Endodermal cell (in vitro differentiated cells): ENCODE measurements around the gene GART. TPM values are rescaled to one million over a fixed set of nuclear protein-coding genes. Genes with fewer than 3 reads are reported as not detected.

Source experiments
- DNase-seq: peaks from one replicate; pipeline ENCODE4 v3.0.0-alpha.2; 2017
- H3K27ac ChIP-seq: 2 replicates; pipeline ENCODE4 v1.5.1; 2013; ENCODE audit warnings: mild to moderate bottlenecking, low read depth, low read length, moderate library complexity
- H3K27me3 ChIP-seq: 2 replicates; pipeline ENCODE4 v1.6.1; 2013; ENCODE audit warnings: mild to moderate bottlenecking, low read length, moderate library complexity; ENCODE audit not compliant: insufficient read depth, control insufficient read depth, poor library complexity, severe bottlenecking
- H3K36me3 ChIP-seq: 2 replicates; pipeline ENCODE4 v1.7.0; 2013; ENCODE audit warnings: mild to moderate bottlenecking, low read length, moderate library complexity; ENCODE audit not compliant: control insufficient read depth, insufficient read depth
- H3K4me1 ChIP-seq: one replicate; pipeline ENCODE4 v1.7.0; 2013; ENCODE audit warnings: low read length; ENCODE audit not compliant: control insufficient read depth, insufficient read depth
- H3K4me3 ChIP-seq: 2 replicates; pipeline ENCODE4 v1.5.1; 2013; ENCODE audit warnings: mild to moderate bottlenecking, low read length, moderate library complexity
- H3K9ac ChIP-seq: 2 replicates; pipeline ENCODE4 v1.6.1; 2013; ENCODE audit warnings: mild to moderate bottlenecking, low read length, moderate library complexity; ENCODE audit not compliant: poor library complexity, severe bottlenecking; ENCODE audit errors: extremely low read depth
- H3K9me3 ChIP-seq: 2 replicates; pipeline ENCODE4 v1.6.1; 2013; ENCODE audit warnings: mild to moderate bottlenecking, low read length, moderate library complexity; ENCODE audit not compliant: control insufficient read depth
- H3K27ac Mint-ChIP-seq: 2 replicates; pipeline ENCODE4 v1.8.0; 2020; ENCODE audit warnings: mixed read lengths
- H3K27me3 Mint-ChIP-seq: 2 replicates; pipeline ENCODE4 v1.8.0; 2021; ENCODE audit warnings: mild to moderate bottlenecking, mixed read lengths; ENCODE audit not compliant: insufficient read depth
- H3K36me3 Mint-ChIP-seq: 2 replicates; pipeline ENCODE4 v1.8.0; 2020; ENCODE audit warnings: low read depth, mixed read lengths
- H3K4me1 Mint-ChIP-seq: 2 replicates; pipeline ENCODE4 v1.8.0; 2020; ENCODE audit warnings: mixed read lengths
- H3K4me3 Mint-ChIP-seq: 2 replicates; pipeline ENCODE4 v1.8.0; 2020; ENCODE audit warnings: mild to moderate bottlenecking, moderate library complexity, mixed read lengths
- H3K9me3 Mint-ChIP-seq: 2 replicates; pipeline ENCODE4 v1.8.0; 2020; ENCODE audit warnings: mild to moderate bottlenecking, mixed read lengths
- CTCF ChIP-seq: fragments of 200-600 bp; sonication (generic); conservative IDR thresholded peaks from 2 replicates; pipeline ENCODE4 v1.5.0; 2021; ENCODE audit warnings: antibody characterized with exemption, mild to moderate bottlenecking
- WGBS, 2 experiments: methylation state at CpG; one replicate each; pipeline versions ENCODE4 v1.1.5 to v1.1.7; 2013; ENCODE audit warnings: missing lambda C conversion rate in 2 of 2, mixed read lengths in 1 of 2; ENCODE audit not compliant: insufficient coverage in 1 of 2, insufficient read length in 1 of 2; 5-methylcytosine and 5-hydroxymethylcytosine counted together
- total RNA-seq, 2 donors: library from RNA; stranded (reverse); fragmentation: NEBNext Ultra II Directional in 1 of 2; extraction: Animal tissue kit (Norgen Biotek cat#: 25700) in 1 of 2; gene quantifications; 2 replicates in 1 of 2; 3 replicates in 1 of 2; pipeline ENCODE4 v1.2.1, GENCODE V29; 2021

GART gene
- total RNA-seq, 2 donors from 2014 or later = 125 to 150 TPM

- no peak overlapping the region for H3K27ac Mint-ChIP-seq
- no peaks in the 10 kb centered on the region for H3K27me3 ChIP-seq
- no peaks in the 10 kb centered on the region for H3K4me1 ChIP-seq
- 100% methylated on average over 1 of the region's 2 CpGs; no CpG with 5 or more reads in 1 of the 2 experiments for WGBS, 2 experiments
- peaks cover 10% of the 10 kb centered on the region for H3K9me3 ChIP-seq
- no peak overlapping the region for H3K4me3 ChIP-seq
- no peaks in the 10 kb centered on the region for H3K27me3 Mint-ChIP-seq
- peaks cover 64% of the 10 kb centered on the region for H3K36me3 Mint-ChIP-seq
- no peak for DNase-seq
- H3K27ac ChIP-seq = no peak overlapping the region
- peaks cover 67% of the 10 kb centered on the region for H3K36me3 ChIP-seq
- H3K9me3 Mint-ChIP-seq = no peaks in the 10 kb centered on the region
- H3K9ac ChIP-seq = no peak overlapping the region
- peaks cover 8% of the 10 kb centered on the region for H3K4me1 Mint-ChIP-seq
- no peak for TF ChIP-seq CTCF
- no peak overlapping the region for H3K4me3 Mint-ChIP-seq
Observed at GRCh38 chr21:33537212-33537611, 4.7 kb downstream of the GART start.

GRCh38 chr21:33531007-33531406 is 10.9 kb downstream of the GART start:
- H3K36me3 Mint-ChIP-seq = peaks cover 78% of the 10 kb centered on the region
- no peak overlapping the region for H3K27ac ChIP-seq
- H3K9ac ChIP-seq = no peak overlapping the region
- H3K4me1 ChIP-seq = no peaks in the 10 kb centered on the region
- H3K9me3 Mint-ChIP-seq = no peaks in the 10 kb centered on the region
- H3K36me3 ChIP-seq = peaks cover 95% of the 10 kb centered on the region
- no peak overlapping the region for H3K27ac Mint-ChIP-seq
- no peaks in the 10 kb centered on the region for H3K27me3 Mint-ChIP-seq
- no peak for TF ChIP-seq CTCF
- H3K4me1 Mint-ChIP-seq = no peaks in the 10 kb centered on the region
- no peaks in the 10 kb centered on the region for H3K9me3 ChIP-seq
- no peak for DNase-seq
- WGBS, 2 experiments = 100% methylated on average over 2 of the region's 3 CpGs; no CpG with 5 or more reads in 1 of the 2 experiments
- no peak overlapping the region for H3K4me3 Mint-ChIP-seq
- H3K4me3 ChIP-seq = no peak overlapping the region
- no peaks in the 10 kb centered on the region for H3K27me3 ChIP-seq

GRCh38 chr21:33522953-33523349 is 19.0 kb downstream of the GART start:
- Mint-ChIP-seq H3K27me3 (no peaks in the 10 kb centered on the region), H3K36me3 (peaks cover 65% of the 10 kb centered on the region), H3K9me3 (no peaks in the 10 kb centered on the region), H3K4me3 (no peak overlapping the region), H3K4me1 (no peaks in the 10 kb centered on the region), H3K27ac (no peak overlapping the region)
- TF ChIP-seq CTCF = no peak
- H3K27me3 ChIP-seq = no peaks in the 10 kb centered on the region
- H3K27ac ChIP-seq = no peak overlapping the region
- no peak for DNase-seq
- no peak overlapping the region for H3K9ac ChIP-seq
- H3K9me3 ChIP-seq = no peaks in the 10 kb centered on the region
- H3K36me3 ChIP-seq = peaks cover 92% of the 10 kb centered on the region
- WGBS, 2 experiments = 96% methylated on average over 1 of the region's 1 CpG; no CpG with 5 or more reads in 1 of the 2 experiments
- no peak overlapping the region for H3K4me3 ChIP-seq
- H3K4me1 ChIP-seq = no peaks in the 10 kb centered on the region
